ENCODE results near the gene CSMD2.
A peak's percentile ranks its signal among the peaks of the same experiment; 100 is the strongest.

CSMD2 gene

DNA sequence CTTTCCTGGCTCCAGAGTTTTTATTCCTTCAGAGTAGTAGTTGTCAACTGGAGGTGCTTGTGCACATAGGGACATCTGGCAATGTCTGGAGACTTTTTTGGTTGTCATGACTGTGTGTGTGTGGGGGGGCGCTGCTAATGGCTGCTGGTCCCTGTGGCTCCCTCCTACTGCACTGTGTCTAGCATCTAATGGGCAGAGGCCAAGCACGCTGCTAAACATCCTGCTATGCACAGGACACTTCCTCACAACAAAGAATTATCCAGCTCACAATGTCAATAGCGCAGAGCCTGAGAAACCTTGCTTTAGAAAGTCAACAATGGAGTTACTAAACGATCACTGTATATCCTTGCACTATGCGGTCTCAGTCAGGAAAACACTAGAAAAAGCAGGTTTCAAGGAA, 320.9 kb downstream of the CSMD2 start:
- no peak for DNase-seq

DNA sequence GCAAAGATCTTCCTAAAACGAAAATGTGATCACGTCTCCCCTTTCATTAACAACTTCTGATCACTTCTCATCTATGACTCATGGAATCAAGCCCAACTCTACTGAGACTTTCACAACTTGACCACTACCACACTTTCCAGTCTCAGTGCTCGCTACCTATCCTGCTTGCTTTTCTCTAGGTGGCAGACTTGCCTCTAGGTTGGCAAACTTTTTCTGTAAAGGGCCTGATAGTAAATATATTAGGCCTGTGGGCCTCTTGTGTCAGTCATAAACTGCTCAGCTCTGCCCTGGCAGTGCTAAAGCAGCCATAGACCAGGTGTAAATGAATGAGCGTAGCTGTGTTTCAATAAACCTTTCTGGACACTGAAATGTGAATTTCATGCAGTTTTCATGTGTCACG, 322.7 kb downstream of the CSMD2 start:
- DNase-seq: no peak

DNA sequence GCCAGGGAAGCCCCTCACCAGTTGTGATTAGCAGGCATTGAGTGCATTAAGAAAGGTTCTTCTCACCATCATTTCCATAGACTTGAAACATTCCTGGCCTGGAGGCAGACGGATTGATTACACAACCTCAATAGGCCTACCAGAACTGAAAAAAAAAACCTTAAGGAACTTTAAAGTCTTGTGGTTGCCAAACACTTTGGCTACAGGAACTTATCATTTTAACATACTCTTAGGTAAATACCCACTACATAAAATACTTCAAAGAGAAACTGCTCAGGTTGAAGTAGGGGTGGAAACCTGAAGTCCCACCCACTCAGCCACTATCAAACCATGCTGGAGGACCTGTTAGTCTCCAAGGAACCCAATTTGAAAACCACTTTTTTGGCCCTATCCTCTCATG, 323.5 kb downstream of the CSMD2 start:
- no peak for DNase-seq

DNA sequence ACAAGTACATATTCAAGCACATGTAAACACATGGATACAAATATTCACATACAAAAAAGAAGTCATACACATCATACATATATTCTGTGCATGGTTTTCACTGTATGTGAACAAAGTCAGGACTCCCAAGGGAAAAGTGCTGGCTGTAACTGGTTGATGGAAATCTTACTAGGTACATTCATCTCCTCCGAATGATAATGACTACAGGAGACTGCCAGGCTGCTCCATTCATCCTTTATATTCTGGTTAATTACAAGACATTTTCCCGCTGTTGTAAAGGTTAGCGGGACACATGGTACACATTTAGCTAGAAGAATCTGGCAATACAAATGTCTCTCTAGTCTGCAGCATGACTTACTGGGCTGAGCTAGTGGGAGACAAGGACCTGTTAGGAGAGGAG, 327.4 kb downstream of the CSMD2 start:
- no peak for DNase-seq

DNA sequence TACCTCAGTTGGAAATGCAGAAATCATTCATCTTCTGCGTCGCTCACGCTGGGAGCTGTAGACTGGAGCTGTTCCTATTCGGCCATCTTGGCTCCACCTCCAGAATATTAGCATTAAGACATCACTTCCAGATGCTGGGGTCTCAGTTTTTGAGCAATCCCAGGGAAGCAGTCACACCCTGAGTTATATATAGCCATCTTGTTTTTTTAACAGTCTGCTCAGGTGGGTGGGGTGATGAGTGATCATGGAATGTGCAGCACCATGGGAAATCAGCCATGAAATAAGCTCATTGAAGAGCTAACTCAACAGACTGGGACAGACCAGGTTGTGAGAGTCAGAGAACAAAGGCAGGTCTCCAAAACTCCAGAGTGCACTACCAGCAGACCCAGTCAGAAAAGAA, 328.1 kb downstream of the CSMD2 start:
- no peak for DNase-seq

DNA sequence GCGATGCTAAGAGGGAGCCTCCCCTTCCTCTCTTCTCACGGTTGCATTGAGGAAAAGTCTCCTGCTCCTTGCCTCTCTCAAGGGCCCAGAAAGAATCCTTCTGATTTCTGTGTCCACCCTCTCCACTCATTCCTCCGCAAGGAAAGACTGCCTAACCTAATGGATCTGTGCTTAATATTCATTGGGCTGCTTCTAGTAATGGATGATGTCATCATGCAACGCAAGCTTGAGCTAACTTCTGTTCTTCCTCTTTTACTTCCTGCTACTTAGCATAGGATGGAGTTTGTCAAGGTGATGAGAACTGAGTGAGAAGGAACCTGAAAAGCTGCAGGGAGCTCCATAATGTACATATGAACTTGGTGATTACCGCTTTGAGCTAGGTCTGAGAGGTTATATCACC, 336.4 kb downstream of the CSMD2 start:
- no peak for DNase-seq

DNA sequence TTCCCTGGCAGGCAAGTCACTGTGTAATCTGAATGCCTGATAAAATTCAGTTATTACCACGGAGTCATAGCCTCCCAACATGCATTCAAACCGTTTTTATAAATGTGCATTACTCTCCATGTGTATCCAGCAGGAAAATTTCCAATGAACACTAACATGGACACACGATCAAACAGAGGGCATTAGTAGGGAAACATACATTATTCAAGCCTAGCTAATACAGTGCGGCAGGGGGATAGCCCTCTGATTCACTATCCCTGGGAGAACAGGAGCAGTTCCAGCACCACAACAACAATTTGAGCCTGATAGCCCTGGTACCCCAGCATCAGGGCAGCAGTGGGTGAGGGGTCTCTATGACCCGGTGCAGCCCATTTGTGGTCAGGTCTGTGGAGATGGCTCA, 337.0 kb downstream of the CSMD2 start:
- DNase-seq: no peak

DNA sequence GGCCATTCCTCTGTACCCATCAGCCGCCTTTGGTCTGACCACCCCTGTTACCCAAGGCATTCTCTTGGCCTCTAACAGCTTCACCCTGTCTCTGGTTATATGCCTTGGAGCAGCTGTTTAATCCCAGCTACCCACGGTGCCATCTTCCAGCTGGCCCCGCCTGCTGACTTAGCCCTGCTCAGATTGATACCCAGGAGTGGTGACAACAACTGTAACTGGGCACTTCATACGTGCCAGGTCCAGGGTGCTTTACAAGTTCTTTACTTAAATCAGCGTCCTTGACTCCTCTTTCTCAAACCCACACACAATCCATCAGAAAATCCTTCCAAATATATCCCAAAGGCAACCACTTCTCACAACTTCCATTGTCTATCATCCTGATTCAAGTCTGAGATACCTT, 338.3 kb downstream of the CSMD2 start:
- no peak for DNase-seq

DNA sequence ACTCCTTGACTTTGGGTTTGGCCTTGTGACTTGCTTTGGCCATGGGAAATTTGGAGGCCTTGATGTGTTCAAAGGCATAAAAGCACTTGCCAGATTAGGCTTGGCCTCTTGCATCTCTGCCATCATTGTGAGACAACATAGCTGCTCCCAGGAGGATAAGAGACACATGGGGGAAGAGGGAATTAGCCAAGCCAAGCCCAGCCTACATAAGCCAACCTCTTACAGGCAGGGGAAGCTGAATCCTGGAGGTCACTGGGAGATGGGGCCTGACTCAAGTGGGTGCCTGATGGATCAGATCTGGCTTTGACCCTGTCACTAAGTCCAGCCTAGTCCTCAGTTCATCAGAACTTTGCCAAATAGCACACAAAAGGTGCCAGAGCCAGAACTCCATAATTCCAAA, 338.7 kb downstream of the CSMD2 start:
- DNase-seq: no peak

DNA sequence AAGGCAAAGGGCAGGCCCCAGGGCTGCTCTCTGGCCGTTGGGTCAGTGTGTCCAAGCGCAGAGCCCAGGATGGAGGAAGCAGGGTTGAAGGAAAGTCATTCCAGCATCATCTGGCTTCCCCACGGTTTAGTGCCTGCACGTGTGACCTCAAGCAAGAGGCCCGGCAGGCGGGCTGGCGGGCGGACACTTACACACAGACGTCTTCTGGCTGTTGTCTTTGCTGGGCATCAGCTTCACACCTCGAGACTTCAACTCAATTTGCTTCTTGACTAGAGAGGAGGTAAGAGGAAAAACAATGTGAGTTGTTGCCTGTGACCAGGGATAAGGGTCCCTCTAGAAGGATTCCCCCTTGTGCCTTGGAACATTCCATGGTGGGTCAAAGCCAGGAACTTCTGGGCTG, 339.5 kb downstream of the CSMD2 start:
- no peak for DNase-seq

DNA sequence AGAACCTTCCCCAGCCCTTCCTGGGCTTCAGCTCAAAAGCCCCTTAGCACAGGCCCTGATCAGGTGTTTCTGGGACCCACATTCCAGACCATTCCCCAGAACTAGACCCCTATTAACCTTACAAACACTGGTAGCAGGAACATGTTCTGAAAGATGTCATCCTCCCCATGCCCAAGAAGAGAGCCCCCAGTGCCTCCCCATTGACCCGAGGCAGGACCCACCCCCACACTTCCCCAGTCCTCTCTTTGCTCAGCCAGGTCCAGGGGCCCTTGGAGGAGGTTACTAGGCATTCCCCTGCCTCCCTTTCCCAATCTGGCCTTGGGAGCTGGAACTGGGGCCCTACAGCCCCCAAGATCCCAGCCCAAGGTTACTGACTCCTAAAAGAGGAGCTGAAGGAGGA, 340.1 kb downstream of the CSMD2 start:
- no peak for DNase-seq

DNA sequence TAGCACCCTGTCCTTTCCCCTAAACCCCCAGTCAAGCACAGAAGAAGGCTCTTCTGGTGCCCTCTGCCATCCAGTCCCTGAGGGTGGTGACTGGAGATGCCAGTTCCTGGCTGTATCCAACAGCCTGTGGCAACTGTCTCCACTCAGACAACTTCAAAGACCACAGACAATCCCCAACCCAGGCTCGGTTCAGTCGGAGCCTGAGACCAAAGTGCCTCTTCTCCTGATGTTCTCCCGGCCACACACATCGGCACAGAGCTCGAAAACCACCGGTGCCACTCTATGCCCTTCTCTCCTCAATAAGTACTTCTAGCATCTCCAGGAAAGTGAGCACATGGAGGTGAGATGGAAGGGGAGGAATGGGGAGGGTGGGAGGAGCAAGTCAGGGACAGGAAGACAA, 340.7 kb downstream of the CSMD2 start:
- no peak for DNase-seq

DNA sequence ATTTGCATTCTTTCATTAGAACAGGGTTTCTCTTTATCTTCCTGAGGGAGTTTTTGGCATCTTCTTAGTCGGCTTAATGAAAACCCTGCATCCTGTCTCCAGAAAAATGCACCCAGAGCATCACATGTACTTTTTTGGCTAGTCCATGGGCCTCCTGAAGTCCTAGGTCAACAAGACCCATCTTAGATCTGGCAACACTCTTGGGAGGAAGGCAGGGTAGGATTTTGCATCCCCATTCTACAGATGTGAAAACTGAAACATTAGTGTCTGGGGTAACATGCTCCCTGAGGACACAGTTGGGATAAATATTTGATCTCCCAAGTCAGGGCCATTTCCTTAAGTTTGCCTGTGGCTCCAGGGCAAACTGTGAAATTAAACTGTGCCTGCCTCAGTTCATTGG, 341.2 kb downstream of the CSMD2 start:
- no peak for DNase-seq

DNA sequence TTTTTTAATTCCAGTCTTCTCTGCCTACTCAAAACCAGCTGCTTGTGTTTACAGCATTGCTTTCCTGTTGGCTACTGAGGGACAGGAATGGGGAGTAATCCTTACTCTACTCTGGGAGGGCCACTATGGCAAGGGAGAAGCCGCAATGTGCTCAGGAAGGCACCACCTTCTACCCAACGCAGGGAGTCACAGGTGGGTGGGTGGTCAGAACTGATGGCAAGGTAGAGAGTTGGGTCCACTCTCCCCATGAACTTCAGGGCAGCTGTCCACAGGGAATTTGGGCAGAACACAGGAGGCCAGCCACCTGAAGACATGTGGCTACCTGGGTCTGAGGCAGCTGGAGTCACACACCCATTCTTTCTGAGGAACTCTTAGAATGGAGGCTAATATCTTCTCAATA, 341.6 kb downstream of the CSMD2 start:
- no peak for DNase-seq

DNA sequence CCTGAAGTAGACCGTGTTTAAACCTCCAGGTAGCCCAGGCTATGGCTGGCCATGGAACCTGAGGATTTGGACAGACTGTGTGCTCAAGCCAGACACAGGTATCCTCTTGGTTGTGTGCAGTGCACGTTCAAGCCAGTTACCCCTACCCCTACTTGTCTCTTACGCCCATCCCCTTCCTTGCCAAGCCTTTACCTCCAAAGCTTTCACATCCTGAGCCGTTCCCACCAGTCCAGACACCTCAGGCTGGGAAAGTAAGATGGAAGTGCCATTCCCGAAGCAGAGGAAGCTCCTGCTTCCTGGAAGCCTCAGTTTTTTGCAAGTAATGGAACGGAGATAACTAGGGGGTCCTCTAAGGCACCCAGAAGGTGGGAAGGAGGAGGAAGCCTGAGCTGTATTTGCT, 342.6 kb downstream of the CSMD2 start:
- no peak for DNase-seq

DNA sequence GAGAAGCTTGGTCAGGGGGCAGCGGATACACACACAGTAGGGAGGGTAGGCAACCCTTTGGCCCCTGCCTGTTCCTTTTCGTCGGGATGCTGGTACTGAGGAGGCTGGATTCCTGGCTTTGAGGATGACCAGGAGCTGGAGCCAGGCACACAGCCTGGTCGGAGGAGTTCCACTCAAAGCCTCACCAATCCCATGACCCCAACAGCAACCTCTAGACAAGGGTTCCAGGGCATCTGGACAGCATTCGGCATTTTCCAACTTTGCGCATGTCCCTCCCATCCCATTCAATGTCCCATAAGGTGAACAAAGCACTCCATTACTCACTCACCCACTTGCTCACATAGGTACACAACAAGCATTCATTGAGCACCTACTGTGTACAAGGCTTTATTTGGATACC, 343.7 kb downstream of the CSMD2 start:
- no peak for DNase-seq

DNA sequence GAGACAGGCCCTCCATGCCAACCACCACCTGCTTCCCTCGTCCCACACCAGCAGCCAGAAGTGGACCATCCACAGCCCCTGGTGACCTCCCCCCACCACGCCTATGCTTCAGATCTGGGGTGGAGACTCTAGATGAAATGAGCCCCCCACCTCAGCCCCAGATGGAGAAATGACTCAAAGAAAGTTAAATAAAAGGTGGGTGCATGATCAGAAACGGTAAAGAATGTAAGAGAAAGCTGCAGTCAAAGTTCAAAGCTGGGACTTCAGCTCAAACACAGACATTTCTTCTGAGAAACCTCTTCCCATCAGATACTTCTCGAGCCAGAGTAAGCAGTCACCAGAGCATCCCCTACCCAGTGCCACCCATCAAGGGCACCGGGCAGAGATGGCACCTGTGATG, 344.2 kb downstream of the CSMD2 start:
- no peak for DNase-seq

DNA sequence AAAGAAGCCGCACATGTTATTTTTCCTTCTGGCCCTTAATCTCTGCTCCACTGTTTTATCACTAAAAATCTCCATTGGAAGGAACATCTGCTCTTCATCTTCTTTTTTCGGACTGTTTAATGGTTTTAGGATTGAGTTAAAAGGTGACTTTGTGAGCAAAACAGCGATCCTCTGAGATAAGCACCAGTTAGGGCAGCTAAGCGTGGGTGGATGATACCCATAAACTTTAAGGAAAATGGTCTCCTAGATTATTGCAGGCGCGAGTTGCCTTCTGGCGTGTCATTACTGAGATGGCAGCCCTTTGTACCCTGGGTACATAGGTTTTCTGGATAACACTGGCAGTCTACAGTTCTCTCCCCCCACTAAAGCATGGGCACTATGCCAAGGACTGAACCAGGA, 345.1 kb downstream of the CSMD2 start:
- DNase-seq: no peak

DNA sequence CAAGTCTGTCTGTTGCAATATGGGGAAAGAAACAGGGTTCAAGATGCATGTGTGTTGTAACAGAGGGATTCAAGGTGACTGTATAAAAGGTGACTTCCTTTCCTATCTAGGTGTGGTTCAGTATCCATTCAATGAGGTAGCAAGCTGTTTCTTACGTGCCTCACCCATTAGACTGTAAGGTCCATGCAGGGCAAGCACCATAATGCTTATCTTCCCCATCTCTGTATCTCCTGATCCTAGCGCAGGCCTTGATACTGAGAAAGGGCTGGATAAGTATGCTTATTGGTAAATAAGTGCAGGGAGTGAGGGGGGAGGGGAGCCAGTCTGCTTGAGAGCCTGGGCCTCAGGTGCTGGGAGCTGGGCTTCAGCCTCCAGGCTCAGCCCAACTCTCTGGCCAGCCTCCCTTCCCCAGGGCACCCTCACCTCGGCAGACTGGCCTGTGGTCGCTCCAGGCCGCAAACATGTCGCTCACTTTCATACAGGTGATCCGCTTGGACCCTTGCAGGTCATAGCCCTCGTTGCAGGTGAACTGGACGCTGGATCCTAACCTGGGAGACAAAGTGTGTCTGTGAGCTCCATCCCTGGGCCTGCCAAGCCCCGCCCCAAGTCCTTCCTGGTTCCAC, 345.6 kb downstream of the CSMD2 start:
- no peak for DNase-seq

DNA sequence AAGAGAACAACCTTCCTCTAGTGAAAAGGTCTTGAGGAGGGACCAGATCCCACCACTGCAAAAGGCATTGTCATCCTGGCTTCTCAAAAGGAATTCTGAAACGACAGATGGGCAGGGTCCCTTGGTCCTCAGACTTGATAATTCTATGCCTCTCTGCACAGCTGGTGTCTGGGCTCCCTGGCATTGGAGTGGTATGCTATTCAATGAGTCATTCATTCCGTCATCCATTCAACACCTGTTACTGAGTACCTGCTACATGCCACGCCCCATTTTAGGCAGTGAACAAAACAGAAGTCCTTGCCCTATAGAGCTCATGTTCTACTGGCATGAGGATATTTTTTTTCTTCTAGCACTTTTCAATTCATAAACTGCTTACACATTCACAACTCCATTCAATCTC, 347.0 kb downstream of the CSMD2 start:
- no peak for DNase-seq

DNA sequence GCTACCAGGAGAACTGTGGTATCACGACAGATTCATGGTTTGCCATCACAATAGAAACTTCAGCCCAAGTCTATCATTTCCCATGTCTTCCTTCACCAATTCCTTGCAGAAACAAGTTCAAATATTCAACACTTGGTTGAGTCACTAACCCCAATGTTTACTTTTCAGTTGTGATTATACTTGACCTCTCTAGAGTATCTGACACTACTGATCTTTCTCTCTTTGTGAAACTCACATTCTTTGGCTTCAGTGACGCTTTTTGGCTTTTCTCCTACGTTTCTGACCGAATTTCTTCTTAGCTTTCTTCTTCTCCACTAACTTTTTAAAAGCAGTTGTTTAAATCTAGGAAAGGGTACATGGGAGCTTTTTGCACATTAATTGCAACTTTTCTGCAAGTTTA, 350.0 kb downstream of the CSMD2 start:
- DNase-seq: peak; percentile 4

DNA sequence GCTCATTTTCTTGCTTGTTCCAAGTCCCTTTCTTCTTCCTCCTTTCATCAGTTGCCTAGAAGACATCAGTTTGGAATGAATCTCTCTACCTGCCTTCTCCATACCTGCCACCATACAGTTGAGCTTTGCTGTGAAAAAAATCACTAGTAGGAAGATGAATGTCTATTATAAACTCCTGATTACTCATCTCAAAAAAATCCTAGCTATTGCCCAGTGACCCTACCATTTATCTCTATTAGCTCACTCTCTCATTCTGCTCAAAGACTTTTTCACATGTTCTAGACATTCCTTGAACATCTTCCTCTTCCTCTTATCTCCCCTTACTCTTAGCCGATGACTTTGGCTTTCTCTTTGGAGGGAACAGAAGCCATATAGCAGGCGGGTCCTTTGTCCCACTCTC, 350.9 kb downstream of the CSMD2 start:
- DNase-seq: no peak

DNA sequence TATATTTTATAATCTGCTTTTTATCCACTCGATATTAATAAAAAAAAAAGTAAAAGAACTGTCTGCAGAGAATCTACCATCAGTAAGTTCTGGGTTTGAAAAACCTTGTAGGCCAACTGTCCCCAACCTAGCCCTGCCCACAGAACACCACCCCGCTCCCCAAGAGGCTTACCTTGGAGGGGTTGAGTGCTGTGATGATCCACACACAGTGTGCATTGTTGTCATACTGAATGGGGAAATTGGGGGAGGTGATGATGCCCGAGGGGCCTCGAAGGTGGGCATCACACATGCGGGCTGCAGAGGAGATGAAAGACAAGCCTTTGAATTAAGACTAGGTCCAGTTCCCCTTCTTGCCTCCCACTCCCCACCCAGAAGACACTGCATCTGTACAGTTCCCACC, 354.5 kb downstream of the CSMD2 start:
- no peak for DNase-seq

DNA sequence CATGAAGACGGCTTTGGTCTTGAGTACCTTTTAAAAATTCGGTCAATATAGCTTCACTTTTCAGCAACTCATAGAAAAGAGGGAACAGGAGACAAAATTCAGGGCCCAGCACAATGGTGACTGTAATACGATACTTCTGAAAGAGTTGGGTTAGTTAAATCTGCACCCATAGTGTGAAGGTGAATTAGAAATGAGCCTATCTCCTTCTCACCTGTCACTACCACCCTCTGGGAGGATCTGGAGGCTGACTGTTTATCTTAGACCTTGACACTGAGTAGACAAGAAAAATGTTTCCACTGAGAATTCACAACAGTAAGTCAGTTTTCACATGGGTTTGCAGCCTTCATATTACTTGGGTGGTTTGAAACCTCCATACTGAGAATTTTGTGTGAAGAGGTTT, 359.0 kb downstream of the CSMD2 start:
- no peak for DNase-seq

DNA sequence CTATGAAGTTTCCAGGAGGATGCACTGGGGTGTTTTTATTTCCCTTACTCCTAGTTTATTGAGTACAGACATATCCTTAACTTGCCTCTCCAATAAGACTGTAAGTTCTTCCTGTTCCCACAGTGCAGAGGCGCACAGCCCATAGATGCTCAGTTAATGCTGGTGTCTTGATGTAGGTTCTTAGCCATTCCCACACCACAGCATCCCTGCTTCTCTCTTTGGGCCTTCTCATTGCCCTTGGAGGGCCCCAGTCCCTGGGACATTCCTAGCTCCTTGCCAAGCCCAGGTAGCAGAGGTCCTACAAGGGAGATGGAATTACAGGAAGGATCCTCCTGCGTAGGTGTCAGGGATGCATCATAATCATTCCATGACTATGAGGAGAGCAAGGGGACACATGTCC, 362.8 kb downstream of the CSMD2 start:
- no peak for DNase-seq

DNA sequence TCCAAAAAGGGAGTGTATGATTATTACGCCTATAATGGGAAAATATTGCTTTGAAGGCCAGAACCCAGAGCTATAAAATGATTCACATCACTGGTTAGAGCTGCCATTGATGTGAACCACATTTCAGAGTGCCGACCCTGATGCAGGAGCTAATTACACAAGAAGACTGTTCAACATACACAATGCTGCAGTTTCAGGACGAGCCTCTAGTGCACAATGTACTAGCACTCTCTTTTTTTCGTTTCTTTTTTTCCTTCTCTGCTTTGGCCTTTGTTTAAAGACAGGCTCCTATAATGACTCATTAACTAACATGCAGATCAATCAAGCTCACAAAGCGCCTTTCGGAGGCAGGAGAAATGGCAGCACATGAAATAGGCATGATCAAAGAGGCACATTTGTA, 367.2 kb downstream of the CSMD2 start:
- DNase-seq: no peak

Measured in EL (cell line).